Large intestine (tissue), 3 donors: ENCODE results near the gene KRT14. TPM values are rescaled to one million over a fixed set of nuclear protein-coding genes. Genes with fewer than 3 reads are reported as not detected.

Source experiments
- DNase-seq, 2 donors: peaks; one replicate each; pipeline versions ENCODE4 v3.0.0 to v3.0.0-alpha.2; 2013
- H3K27ac ChIP-seq: one replicate; pipeline ENCODE4 v1.5.1; 2013; ENCODE audit warnings: low read length
- H3K27me3 ChIP-seq: 2 replicates; pipeline ENCODE4 v1.6.1; 2013; ENCODE audit warnings: low read length; ENCODE audit not compliant: control insufficient read depth, insufficient read depth
- H3K36me3 ChIP-seq: 2 replicates; pipeline ENCODE4 v1.6.1; 2013; ENCODE audit warnings: low read length; ENCODE audit not compliant: control insufficient read depth, insufficient read depth
- H3K4me1 ChIP-seq: one replicate; pipeline ENCODE4 v1.6.1; 2013; ENCODE audit warnings: low read length; ENCODE audit not compliant: control insufficient read depth, insufficient read depth
- H3K4me3 ChIP-seq: one replicate; pipeline ENCODE4 v1.5.1; 2013; ENCODE audit warnings: low read length
- H3K9me3 ChIP-seq: one replicate; pipeline ENCODE4 v1.6.1; 2013; ENCODE audit warnings: mild to moderate bottlenecking, low read depth, low read length, moderate library complexity; ENCODE audit not compliant: control insufficient read depth
- WGBS: methylation state at CpG from one replicate; pipeline ENCODE4 v1.1.5; 2013; ENCODE audit warnings: low lambda C conversion rate; ENCODE audit not compliant: insufficient coverage; 5-methylcytosine and 5-hydroxymethylcytosine counted together
- polyA plus RNA-seq: library from polyadenylated mRNA; unstranded; fragments of 120-200 nt; gene quantifications from one replicate; pipeline ENCODE4 v1.2.1, GENCODE V29; 2013

Gene KRT14
- polyA plus RNA-seq, 1 donor, result 0.07 TPM

DNA sequence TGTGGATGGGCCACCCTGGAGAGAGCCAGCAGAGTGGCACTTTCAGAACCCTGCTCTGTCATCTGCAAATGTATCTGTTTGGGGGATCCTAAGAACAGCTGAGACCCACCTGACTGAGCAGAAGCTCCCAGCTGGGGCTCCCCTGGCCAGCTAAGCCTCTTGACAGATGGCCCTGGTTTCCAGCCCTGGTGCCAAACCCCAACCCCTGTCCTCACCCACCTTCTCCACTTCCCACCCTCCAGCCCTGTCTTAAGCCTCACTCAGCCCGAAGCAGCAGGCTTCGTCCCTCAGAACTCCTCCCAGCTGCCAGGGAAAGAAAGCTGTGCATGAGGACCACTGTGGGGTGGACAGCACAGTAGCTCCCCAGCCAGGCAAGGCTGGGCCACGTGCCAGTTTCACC, 11.4 kb downstream of the KRT14 start:
- no CpG with 5 or more reads among the region's 3 CpGs for WGBS
- no peaks in the 10 kb centered on the region for H3K4me1 ChIP-seq
- no peak for DNase-seq
- no peak overlapping the region for H3K4me3 ChIP-seq
- peaks cover 26% of the 10 kb centered on the region for H3K27me3 ChIP-seq
- H3K36me3 ChIP-seq, result no peaks in the 10 kb centered on the region
- H3K27ac ChIP-seq, result no peak overlapping the region
- H3K9me3 ChIP-seq, result no peaks in the 10 kb centered on the region

DNA sequence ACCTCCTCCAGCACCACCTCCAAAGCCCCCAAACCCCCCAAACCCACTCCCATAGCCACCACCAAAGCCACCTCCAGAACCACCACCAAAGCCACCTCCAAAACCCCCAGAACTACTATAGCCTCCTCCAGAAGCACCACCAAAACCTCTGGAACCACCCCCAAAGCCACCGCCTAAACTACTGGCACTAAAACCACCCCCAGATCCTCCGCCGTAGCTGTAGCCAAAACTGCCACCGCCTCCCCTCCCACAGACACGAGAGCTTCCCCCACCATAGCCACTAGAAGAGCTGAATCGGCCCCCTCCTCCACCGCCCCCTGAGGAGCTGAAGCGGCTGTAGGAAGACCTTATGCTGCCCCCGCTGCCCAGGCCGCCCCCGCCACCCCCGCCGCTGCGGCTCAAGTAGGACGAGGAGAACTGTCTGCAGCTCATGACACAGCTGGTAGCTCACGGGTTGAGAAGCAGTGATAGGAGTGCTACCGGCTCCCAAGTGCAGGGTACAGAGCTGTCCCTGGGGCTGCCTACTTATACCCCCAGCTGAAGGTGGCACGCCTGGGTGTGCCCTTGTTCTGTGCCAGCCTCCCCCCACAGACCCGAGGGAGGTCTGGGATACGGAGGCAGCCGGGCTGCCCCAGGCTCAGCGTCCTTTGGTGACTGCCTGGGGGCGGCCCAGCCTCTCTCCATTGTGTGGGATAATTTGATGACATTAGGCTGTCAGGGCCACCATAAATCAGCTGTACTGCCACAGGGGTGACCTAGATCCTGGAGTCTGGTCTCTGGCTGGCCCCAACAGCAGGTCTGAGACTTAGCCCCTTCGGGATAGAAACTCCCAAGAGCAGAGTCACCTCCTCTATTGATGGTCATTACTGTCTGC, 14.9 kb downstream of the KRT14 start, which contains the start of gene KRT9:
Gene KRT9 (minus strand): TSS at position 499 of the 874 bp plus-strand sequence. CDS start 67 bp downstream, at position 432.
- WGBS, result no CpG with 5 or more reads among the region's 24 CpGs
- peaks cover 46% of the 10 kb centered on the region for H3K27me3 ChIP-seq

DNA sequence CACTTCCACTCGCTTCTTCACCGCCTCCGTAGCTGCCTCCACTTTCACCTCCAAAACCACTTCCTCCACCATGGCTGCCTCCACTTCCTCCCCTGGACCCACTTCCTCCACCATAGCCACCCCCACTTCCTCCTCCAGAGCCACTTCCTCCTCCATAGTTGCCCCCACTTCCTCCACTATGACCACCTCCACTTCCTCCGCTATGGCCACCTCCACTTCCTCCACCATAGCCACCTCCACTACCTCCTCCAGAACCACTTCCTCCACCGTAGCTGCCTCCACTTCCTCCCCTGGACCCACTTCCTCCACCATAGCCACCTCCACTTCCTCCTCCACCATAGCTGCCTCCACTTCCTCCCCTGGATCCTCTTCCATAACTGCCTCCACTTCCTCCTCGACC, 19.4 kb downstream of the KRT14 start:
- Histone ChIP-seq H3K4me3 (no peak overlapping the region), H3K9me3 (no peaks in the 10 kb centered on the region), H3K27ac (no peak overlapping the region), H3K36me3 (no peaks in the 10 kb centered on the region), H3K27me3 (peaks cover 51% of the 10 kb centered on the region), H3K4me1 (no peaks in the 10 kb centered on the region)
- no peak for DNase-seq
- 95% methylated on average over 3 of the region's 6 CpGs for WGBS

More for the DNA sequence above, 14.9 kb downstream of the KRT14 start, which contains the start of gene KRT9:
- Histone ChIP-seq H3K27ac (no peak within 1 kb of the TSS), H3K36me3 (no peaks in the 10 kb centered on the region), H3K4me3 (no peak within 1 kb of the TSS), H3K4me1 (no peaks in the 10 kb centered on the region), H3K9me3 (no peaks in the 10 kb centered on the region)
- DNase-seq, result no peak

DNA sequence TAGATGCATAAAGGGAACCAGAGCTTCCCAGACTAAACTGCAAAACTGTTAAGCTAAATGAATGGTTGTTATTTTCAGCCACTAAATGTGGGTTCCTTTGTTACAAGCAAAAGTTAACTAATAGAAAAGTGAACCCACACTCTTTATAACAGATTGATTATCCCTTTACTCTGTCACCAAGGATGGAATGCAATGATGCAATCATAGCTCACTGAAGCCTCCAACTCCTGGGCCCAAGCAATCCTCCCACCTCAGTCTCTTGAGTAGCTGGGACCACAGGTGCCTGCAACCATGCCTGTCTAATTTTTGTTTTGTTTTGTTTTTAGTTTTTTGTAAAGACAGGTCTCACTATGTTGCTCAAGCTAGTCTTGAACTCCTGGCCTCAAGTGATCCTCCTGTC, 21.4 kb downstream of the KRT14 start:
- Histone ChIP-seq H3K4me3 (no peak overlapping the region), H3K36me3 (no peaks in the 10 kb centered on the region), H3K27me3 (peaks cover 44% of the 10 kb centered on the region), H3K4me1 (no peaks in the 10 kb centered on the region), H3K27ac (no peak overlapping the region), H3K9me3 (no peaks in the 10 kb centered on the region)
- no peak for DNase-seq

DNA sequence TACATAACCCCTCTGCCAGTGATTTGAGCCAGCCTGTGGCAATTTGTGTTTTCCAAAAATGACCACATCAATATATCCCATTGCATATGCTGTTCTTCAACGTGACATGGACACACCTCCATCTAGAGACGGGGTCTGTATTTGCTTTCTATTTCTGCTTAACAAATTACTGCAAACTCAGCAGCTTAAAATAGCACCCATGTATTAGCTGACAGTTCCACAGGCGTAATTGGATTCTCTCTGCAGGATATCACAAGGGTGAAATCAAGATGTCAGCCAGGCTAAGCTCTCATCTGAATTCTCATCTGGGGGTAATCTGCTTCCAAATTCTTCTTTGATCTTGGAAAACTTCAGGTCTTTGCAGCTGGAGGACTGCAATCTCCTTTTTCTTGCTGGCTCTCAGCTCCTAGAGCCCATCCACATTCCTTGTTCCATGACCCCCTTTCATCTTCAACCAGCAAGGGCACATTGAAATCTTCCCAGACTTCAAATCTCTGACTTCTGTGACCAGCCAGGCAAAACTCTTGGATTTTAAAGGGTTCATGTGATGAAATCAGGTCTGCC, 23.0 kb downstream of the KRT14 start:
- no peaks in the 10 kb centered on the region for H3K9me3 ChIP-seq
- no CpG with 5 or more reads among the region's 3 CpGs for WGBS
- H3K27ac ChIP-seq, result no peak overlapping the region
- no peak for DNase-seq
- H3K4me3 ChIP-seq, result no peak overlapping the region
- H3K4me1 ChIP-seq, result no peaks in the 10 kb centered on the region
- no peaks in the 10 kb centered on the region for H3K36me3 ChIP-seq
- H3K27me3 ChIP-seq, result peaks cover 48% of the 10 kb centered on the region

DNA sequence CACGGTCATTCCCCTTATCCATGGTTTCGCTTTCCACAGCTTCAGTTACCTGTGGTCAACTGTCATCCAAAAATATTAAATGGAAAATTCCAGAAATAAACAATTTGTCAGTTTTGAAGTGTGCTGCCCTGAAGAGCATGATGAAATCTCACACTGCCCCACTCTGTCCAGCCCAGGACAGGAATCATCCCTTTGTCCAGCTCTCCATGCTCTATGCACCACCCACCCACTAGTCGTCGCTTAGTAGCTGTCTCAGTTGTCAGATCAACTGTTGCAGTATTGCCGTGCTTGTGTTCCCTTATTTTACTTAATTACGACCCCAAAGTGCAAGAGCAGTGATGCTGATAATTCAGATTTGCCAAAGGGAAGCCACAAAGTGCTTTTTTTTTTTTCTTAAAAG, 25.1 kb downstream of the KRT14 start:
- H3K27me3 ChIP-seq, result peaks cover 47% of the 10 kb centered on the region
- 80% methylated on average over 1 of the region's 6 CpGs for WGBS

DNA sequence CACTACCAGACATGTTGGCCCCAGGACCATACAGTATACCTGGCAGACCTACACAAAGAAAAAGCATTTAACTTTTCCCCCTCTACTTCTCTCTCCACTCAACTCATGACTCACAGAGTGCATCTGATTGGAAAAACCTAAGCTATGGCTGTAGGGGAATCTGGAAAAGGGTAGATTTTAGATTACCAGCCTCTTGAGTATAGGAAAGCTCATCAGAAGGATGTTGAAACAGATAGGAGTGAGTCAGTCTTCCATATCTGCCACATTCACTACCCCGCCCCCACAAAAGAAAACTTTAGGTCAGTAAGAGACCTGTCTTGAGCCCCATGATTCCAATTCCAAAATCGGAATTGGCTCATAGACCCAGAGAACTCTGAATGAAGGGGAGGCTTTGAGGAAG, 27.1 kb downstream of the KRT14 start:
- peaks cover 42% of the 10 kb centered on the region for H3K27me3 ChIP-seq
- no peaks in the 10 kb centered on the region for H3K36me3 ChIP-seq
- no peak overlapping the region for H3K27ac ChIP-seq
- no CpG with 5 or more reads among the region's 2 CpGs for WGBS
- DNase-seq, result no peak
- no peaks in the 10 kb centered on the region for H3K9me3 ChIP-seq
- H3K4me3 ChIP-seq, result no peak overlapping the region
- H3K4me1 ChIP-seq, result no peaks in the 10 kb centered on the region

More for the DNA sequence above, 25.1 kb downstream of the KRT14 start:
- Histone ChIP-seq H3K36me3 (no peaks in the 10 kb centered on the region), H3K4me1 (no peaks in the 10 kb centered on the region), H3K27ac (no peak overlapping the region), H3K9me3 (no peaks in the 10 kb centered on the region), H3K4me3 (no peak overlapping the region)
- no peak for DNase-seq

DNA sequence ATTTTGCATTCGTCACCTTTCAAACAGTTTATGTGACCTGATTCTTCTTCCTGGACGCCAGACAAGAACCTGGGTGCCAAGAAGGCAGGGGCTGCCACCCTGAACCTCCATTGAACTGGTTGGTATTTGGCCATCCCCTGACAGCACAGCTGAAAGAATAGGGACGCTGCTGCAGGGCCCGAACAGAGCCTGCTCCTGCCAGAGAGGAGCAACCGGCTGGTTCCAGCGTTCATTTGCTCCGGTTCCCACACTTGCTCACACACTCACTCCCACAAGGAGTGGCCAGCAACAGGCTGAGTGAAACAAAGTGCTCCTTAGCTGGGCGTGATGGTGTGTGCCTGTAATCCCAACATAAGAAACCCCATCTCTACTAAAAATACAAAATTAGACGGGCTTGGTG, 29.8 kb downstream of the KRT14 start:
- Histone ChIP-seq H3K9me3 (no peaks in the 10 kb centered on the region), H3K27me3 (peaks cover 29% of the 10 kb centered on the region), H3K27ac (no peak overlapping the region), H3K4me1 (no peaks in the 10 kb centered on the region), H3K4me3 (no peak overlapping the region), H3K36me3 (no peaks in the 10 kb centered on the region)
- no CpG with 5 or more reads among the region's 9 CpGs for WGBS
- no peak for DNase-seq

DNA sequence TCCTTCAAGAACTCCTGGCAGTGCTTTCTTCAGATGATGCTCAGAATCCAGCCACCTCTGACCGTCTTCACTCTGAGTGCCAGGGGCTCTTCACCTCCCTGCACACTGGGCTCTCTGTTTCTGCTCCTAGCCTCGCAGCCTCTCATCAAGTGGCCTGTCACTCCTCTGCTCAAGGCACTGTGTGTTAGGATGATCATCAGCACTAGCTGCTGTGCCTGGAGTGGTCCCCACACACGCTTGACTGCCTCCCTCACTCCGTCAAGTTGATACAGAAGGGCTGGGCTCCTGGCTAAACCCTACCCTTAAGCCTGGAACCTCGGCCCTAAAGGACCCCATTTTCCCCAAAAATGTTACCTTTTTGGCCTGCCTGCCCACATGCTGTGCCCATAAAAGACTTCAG, 30.4 kb downstream of the KRT14 start:
- no peak overlapping the region for H3K27ac ChIP-seq
- H3K4me1 ChIP-seq, result no peaks in the 10 kb centered on the region
- H3K4me3 ChIP-seq, result no peak overlapping the region
- H3K36me3 ChIP-seq, result no peaks in the 10 kb centered on the region
- peaks cover 29% of the 10 kb centered on the region for H3K27me3 ChIP-seq
- no CpG with 5 or more reads among the region's 5 CpGs for WGBS
- no peak for DNase-seq
- no peaks in the 10 kb centered on the region for H3K9me3 ChIP-seq

DNA sequence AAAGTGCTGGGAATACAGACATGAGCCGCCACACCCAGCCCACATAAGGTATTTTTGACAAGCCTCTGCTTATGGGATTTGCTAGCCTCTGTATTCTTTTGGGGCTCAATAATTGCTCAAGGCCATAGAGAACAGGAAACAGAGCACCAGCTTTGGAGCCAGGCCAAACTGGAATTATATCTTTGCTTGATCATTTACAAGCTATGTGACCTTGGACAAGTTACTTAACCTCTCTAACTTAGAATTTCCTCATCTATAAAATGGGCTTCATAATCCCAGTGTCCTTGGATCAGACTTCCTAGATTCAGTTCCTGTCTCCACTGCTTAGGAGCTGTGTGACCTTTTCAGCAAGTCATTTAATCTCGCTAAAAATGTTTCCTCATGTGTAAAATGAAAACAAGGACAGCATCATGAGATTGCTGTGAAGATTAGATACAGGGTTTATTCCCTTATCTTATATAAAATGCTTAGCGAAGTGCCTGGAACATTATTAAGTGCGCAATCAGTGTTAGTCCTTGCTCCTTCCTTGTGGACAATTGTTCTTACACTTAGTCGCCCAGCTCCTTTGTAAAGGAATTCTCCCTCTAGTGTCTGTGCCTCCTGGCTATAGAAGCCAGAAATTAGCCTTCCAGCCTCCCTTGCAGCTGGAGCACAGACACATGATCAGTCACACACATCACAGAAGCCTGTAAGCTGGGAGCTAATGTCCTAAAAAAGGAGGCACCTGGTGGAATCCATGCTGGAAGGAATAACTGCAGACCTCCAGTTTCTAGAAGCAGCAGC, 31.4 kb downstream of the KRT14 start:
- Histone ChIP-seq H3K27me3 (peaks cover 27% of the 10 kb centered on the region), H3K36me3 (no peaks in the 10 kb centered on the region), H3K27ac (no peak overlapping the region), H3K4me3 (no peak overlapping the region), H3K9me3 (no peaks in the 10 kb centered on the region), H3K4me1 (peaks cover 1% of the 10 kb centered on the region)
- DNase-seq, result no peak
- WGBS, result no CpG with 5 or more reads among the region's 5 CpGs
